NCI-H345 treated with DMSO at 0.1 percent for 48 hours (cell line): ENCODE results near the gene NBL1.

Experiments used
- DNase-seq: peaks from one replicate; lab custom pipeline; 2025; ENCODE audit not compliant: unreplicated experiment; lab: John Stamatoyannopoulos, UW

NBL1 gene

GRCh38 chr1:19665496-19666465 lies 21.7 kb downstream of the NBL1 start:
- DNase-seq: no peak

DNA sequence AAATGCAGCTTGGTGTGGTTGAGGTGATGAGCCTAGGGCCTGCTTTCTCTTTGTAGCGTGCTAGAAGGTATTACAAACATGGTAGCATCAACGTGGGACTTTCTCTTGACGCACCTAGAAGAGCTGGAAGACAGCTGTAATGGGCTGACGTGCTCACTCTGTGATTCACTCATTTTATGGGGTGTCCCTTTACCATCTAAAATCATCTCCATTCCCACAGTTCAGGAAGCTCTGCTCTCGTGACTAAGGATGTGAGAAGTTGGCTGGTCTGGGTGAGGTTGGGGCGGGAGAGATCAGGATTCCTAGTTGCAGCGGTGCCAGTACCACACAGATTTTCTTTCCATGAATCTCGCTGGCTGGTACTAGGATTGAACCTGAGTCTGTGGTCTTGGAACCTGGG lies 24.8 kb downstream of the NBL1 start:
- DNase-seq: no peak

GRCh38 chr1:19670787-19671186 lies 26.7 kb downstream of the NBL1 start:
- no peak for DNase-seq

- no peak for DNase-seq
Observed at GRCh38 chr1:19672237-19672636, 28.1 kb downstream of the NBL1 start.

- no peak for DNase-seq
Observed at GRCh38 chr1:19675797-19676196, 31.7 kb downstream of the NBL1 start.

DNA sequence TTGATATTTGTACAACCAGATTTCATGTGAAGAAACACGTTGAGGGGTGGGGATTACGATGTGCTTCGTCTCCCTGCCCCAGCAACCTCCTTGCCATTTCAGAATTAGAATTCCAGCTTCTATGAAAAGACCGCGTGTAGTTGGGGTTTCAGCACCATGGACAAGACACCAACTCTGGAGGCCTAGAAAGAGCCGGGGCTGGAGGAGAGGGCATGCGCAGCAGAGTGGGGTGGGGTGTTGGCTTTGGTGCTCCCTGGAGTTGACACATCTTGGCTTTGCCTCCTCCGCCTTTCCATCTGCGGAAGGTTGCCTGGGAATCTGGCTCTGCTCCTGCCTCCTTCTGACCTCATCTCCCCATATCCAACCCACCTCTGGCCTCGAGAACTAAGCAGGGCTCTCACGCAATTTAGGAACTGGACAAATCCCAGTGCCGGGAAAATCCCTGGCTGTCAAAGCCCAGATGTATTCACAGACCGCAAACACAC lies 32.4 kb downstream of the NBL1 start:
- no peak for DNase-seq

DNA sequence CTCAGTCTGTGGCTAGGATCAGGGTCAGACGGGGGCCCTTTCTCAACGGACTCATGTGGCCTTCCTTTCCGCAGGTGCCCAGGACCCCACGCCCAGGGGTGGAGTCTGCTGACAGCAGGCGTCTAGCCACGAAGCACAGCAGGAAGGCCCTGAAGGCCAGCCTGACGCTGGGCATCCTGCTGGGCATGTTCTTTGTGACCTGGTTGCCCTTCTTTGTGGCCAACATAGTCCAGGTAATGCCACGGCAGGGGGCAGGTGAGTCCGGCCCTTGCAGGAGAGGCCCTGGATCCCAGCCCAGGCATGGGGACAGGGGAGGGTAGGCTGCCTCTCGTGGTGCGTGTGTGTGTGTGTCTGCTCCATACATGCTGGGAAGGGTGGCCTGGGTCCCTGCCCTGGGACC lies 34.4 kb downstream of the NBL1 start:
- no peak for DNase-seq

DNA sequence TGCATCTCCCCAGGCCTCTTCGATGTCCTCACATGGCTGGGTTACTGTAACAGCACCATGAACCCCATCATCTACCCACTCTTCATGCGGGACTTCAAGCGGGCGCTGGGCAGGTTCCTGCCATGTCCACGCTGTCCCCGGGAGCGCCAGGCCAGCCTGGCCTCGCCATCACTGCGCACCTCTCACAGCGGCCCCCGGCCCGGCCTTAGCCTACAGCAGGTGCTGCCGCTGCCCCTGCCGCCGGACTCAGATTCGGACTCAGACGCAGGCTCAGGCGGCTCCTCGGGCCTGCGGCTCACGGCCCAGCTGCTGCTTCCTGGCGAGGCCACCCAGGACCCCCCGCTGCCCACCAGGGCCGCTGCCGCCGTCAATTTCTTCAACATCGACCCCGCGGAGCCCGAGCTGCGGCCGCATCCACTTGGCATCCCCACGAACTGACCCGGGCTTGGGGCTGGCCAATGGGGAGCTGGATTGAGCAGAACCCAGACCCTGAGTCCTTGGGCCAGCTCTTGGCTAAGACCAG lies 34.9 kb downstream of the NBL1 start:
- no peak for DNase-seq

- DNase-seq: no peak
Observed at GRCh38 chr1:19679691-19680090, 35.6 kb downstream of the NBL1 start.

- no peak for DNase-seq
Observed at GRCh38 chr1:19680644-19681043, 36.5 kb downstream of the NBL1 start.

DNA sequence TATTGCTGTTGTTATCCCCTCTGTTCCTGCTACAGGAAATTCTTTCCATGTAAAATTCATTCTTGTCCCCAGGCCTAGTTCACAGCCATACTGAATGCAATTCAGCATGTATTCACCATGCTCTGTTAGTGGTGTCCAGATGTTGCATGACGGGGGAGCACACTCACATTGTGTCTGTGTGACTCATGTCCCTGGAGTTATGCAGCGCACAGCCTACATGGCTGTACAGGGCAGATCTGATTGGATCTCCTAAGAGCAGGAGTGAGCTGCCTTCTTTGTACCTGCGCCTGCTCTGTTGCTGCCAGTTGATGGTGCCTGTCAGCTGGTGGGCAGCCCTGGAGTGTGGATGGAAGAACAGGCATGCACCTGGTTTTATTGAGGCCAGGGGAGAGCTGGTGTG lies 38.1 kb downstream of the NBL1 start:
- DNase-seq: no peak

GRCh38 chr1:19682901-19683300 lies 38.8 kb downstream of the NBL1 start:
- no peak for DNase-seq

GRCh38 chr1:19683351-19683750 lies 39.2 kb downstream of the NBL1 start:
- no peak for DNase-seq

- DNase-seq: no peak
Observed at GRCh38 chr1:19684677-19685076, 40.6 kb downstream of the NBL1 start.

DNA sequence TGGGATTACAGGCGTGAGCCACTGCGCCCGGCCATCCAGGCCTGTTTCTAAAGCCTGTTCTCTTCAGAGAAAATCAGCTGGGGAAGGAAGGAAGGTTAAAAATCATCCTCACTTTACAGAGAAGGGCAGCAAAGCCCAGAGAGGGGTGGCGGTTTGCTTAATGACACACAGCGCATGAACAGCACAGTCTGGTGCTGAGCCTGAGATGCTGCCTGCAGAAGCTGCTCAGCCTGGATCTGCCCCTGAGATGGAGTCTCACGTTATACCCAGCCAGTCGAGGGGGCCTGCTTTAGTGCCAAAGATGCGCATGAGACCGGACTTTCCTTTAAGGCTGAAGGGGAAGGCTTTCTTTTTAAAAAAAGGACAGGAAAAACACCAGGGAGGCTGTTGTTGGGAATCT lies 41.9 kb downstream of the NBL1 start:
- no peak for DNase-seq

- DNase-seq: no peak
Observed at GRCh38 chr1:19687414-19687813, 43.3 kb downstream of the NBL1 start.

- DNase-seq: no peak
Observed at GRCh38 chr1:19688041-19688842, 44.1 kb downstream of the NBL1 start.

DNA sequence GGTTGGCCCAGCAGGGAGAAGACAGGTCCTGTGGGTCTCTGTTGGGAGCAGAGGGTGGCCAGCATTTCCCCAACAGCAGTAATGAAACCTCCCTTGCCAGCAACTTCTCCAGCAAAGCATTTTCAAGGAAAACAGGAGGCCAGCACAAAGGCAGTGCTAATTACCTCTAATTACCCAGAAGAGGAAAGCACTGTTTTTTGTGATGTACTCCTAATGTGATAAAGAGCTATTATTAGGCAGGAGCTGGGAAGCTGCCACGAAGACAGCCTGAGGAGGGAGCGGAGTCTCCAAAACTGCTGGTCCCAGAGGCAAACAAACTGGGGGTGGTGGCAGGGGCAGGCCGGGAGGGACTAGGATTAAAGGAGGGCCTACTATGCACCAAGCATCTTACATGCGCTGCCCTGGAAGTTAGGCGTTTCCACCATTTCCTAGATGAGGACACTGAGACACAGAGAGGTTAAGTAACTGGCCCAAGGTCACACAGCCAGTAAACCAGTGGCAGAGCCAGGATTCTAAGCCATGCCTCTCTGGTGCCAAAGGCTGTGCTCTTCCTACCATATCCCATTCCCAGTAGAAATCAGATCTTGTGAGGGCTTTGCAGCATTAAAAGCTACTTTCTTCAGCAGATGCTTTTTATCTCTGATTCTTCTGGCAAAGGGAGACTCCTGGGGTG lies 45.1 kb downstream of the NBL1 start:
- DNase-seq: no peak

DNA sequence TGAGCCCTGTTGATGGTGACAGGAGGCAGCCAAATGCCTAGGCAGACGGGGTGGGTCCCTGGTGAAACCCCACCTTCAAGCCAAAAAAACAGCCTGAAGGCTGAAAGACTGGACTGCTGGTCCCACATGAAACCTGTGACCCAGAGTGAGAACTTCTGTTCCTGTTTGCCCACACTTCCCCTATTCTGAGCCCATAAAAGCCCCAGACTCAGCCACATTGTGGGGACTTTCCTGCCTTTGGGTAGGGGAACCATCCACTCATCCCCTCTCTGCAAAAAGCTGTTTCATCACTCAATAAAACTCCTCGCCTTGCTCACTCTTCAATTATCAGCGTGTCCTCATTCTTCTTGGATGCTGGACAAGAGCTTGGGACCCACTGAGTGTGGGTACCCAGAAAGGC lies 45.7 kb downstream of the NBL1 start:
- DNase-seq: no peak

- no peak for DNase-seq
Observed at GRCh38 chr1:19690342-19690741, 46.2 kb downstream of the NBL1 start.

DNA sequence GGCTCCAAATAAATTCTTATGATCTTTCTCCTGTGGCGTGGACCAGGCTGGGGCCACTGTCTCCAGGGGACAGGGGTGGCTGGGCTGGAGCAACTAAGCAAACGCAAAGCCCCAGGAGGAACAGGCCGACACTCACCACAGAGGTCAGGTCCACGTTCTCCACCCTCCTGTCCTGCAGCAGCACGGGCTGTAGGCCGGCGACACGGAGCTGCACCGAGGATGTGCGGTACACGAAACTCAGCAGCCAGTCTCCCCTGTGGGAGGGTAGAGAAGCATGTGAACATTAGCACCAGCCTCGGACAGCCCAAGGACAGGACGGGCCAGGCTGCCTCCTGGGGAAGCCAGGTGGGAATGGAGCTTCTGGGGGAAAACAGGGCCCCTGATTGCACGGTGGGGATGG lies 50.2 kb downstream of the NBL1 start:
- DNase-seq: no peak
